Measurements from ENCODE around the gene C12orf60. TPM values are rescaled to one million over a fixed set of nuclear protein-coding genes. Genes with fewer than 3 reads are reported as not detected.
A peak's percentile ranks its signal among the peaks of the same experiment; 100 is the strongest.

Gene C12orf60
- total RNA-seq, 2 donors from 2014 or later: 2.5 to 3.3 TPM

GRCh38 chr12:14828892-14829291 is 25.4 kb downstream of the C12orf60 start:
- H3K9ac ChIP-seq (ENCODE audit: extremely low read depth, low read length, poor library complexity, severe bottlenecking): no peak overlapping the region
- peak; percentile 55 for DNase-seq
- no peak overlapping the region for H3K4me3 Mint-ChIP-seq
- no peaks in the 10 kb centered on the region for H3K9me3 ChIP-seq (ENCODE audit: control insufficient read depth, low read length)
- no peaks in the 10 kb centered on the region for H3K36me3 ChIP-seq (ENCODE audit: control insufficient read depth, insufficient read depth, low read length)
- no peak for TF ChIP-seq CTCF (conservative IDR thresholded peaks at IDR 0.05)
- H3K27me3 Mint-ChIP-seq (ENCODE audit: insufficient read depth): peaks cover 2% of the 10 kb centered on the region
- H3K4me1 ChIP-seq (ENCODE audit: control insufficient read depth, insufficient read depth, low read length): no peaks in the 10 kb centered on the region
- H3K27ac Mint-ChIP-seq: no peak overlapping the region
- H3K36me3 Mint-ChIP-seq (ENCODE audit: low read depth): no peaks in the 10 kb centered on the region
- no peak overlapping the region for H3K27ac ChIP-seq (ENCODE audit: low read depth, low read length)
- H3K4me1 Mint-ChIP-seq: no peaks in the 10 kb centered on the region
- H3K9me3 Mint-ChIP-seq: no peaks in the 10 kb centered on the region
- no peak overlapping the region for H3K4me3 ChIP-seq (ENCODE audit: low read length)
- H3K27me3 ChIP-seq (ENCODE audit: control insufficient read depth, insufficient read depth, low read length, poor library complexity, severe bottlenecking): no peaks in the 10 kb centered on the region

GRCh38 chr12:14833336-14833735 is 29.9 kb downstream of the C12orf60 start:
- no peak for DNase-seq
- no peaks in the 10 kb centered on the region for H3K36me3 ChIP-seq (ENCODE audit: control insufficient read depth, insufficient read depth, low read length)
- H3K9me3 Mint-ChIP-seq: no peaks in the 10 kb centered on the region
- TF ChIP-seq CTCF (conservative IDR thresholded peaks at IDR 0.05): no peak
- no peak overlapping the region for H3K27ac Mint-ChIP-seq
- H3K4me1 Mint-ChIP-seq: no peaks in the 10 kb centered on the region
- no peak overlapping the region for H3K27ac ChIP-seq (ENCODE audit: low read depth, low read length)
- no peaks in the 10 kb centered on the region for H3K36me3 Mint-ChIP-seq (ENCODE audit: low read depth)
- H3K9me3 ChIP-seq (ENCODE audit: control insufficient read depth, low read length): no peaks in the 10 kb centered on the region
- H3K4me3 ChIP-seq (ENCODE audit: low read length): no peak overlapping the region
- H3K27me3 Mint-ChIP-seq (ENCODE audit: insufficient read depth): peaks cover 2% of the 10 kb centered on the region
- H3K9ac ChIP-seq (ENCODE audit: extremely low read depth, low read length, poor library complexity, severe bottlenecking): no peak overlapping the region
- H3K4me1 ChIP-seq (ENCODE audit: control insufficient read depth, insufficient read depth, low read length): no peaks in the 10 kb centered on the region
- WGBS, 2 experiments (ENCODE audit: insufficient coverage in 1 of 2, insufficient read length in 1 of 2): 92% methylated on average over 2 of the region's 3 CpGs; no CpG with 5 or more reads in 1 of the 2 experiments
- no peaks in the 10 kb centered on the region for H3K27me3 ChIP-seq (ENCODE audit: control insufficient read depth, insufficient read depth, low read length, poor library complexity, severe bottlenecking)
- no peak overlapping the region for H3K4me3 Mint-ChIP-seq

GRCh38 chr12:14833952-14834351 is 30.5 kb downstream of the C12orf60 start:
- H3K27me3 Mint-ChIP-seq (ENCODE audit: insufficient read depth): peaks cover 2% of the 10 kb centered on the region
- no peak for DNase-seq
- no peak overlapping the region for H3K27ac Mint-ChIP-seq
- Histone ChIP-seq H3K4me1 (ENCODE audit: control insufficient read depth, insufficient read depth, low read length) (no peaks in the 10 kb centered on the region), H3K27me3 (ENCODE audit: control insufficient read depth, insufficient read depth, low read length, poor library complexity, severe bottlenecking) (no peaks in the 10 kb centered on the region), H3K9ac (ENCODE audit: extremely low read depth, low read length, poor library complexity, severe bottlenecking) (no peak overlapping the region), H3K4me3 (ENCODE audit: low read length) (no peak overlapping the region), H3K27ac (ENCODE audit: low read depth, low read length) (no peak overlapping the region), H3K9me3 (ENCODE audit: control insufficient read depth, low read length) (no peaks in the 10 kb centered on the region), H3K36me3 (ENCODE audit: control insufficient read depth, insufficient read depth, low read length) (no peaks in the 10 kb centered on the region)
- TF ChIP-seq CTCF (conservative IDR thresholded peaks at IDR 0.05): no peak
- H3K4me1 Mint-ChIP-seq: no peaks in the 10 kb centered on the region
- no peaks in the 10 kb centered on the region for H3K9me3 Mint-ChIP-seq
- no peaks in the 10 kb centered on the region for H3K36me3 Mint-ChIP-seq (ENCODE audit: low read depth)
- no peak overlapping the region for H3K4me3 Mint-ChIP-seq
- WGBS, 2 experiments (ENCODE audit: insufficient coverage in 1 of 2, insufficient read length in 1 of 2): 89 to 100% methylated on average over 1 of the region's 1 CpG
